Superior temporal gyrus (tissue), 1 donor: ENCODE results near the gene CTSH.

Experiments
- DNase-seq: peaks from one replicate; pipeline ENCODE4 v3.0.0-alpha.2; 2016; ENCODE audit errors: extremely low spot score

Gene CTSH

DNA sequence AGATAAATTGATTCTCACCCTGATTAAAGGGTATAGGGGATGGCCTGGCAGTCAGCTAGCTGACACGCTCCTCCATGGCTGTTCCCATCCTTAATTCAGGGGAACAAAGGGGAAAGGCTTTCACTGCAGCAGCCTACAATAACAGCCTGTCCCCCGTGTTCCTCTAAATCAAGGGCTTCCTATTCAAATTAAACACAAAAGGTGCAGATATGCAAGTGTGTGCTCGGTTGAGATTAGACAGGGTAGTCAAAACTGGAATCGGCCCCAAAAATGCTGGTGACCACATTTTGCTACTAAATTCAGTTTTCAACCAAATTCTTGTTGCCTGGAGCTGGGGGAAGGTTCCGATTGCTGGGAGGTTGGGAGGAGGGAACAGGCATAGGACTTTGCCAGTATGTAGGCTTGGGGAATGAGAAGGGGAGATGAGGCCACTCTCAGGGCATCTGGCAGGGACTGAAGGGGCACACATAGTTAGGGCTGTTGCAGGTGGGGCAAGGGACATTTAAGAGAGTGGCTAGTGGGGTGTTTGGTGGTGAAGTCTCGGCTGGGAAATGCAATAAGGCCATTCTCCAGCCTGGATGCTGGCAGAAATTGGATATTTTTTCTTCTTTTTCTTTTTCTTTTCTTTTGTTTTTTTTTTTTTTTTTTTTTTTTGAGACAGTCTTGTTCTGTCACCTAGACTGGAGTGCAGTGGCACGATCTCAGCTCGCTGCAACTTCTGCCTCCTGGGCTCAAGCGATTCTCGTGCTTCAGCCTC lies 32.9 kb upstream of the CTSH start:
- DNase-seq = no peak

GRCh38 chr15:78977091-78977571 lies 32.3 kb upstream of the CTSH start:
- no peak for DNase-seq

- no peak for DNase-seq
Observed at GRCh38 chr15:78976691-78977090, 31.8 kb upstream of the CTSH start.

DNA sequence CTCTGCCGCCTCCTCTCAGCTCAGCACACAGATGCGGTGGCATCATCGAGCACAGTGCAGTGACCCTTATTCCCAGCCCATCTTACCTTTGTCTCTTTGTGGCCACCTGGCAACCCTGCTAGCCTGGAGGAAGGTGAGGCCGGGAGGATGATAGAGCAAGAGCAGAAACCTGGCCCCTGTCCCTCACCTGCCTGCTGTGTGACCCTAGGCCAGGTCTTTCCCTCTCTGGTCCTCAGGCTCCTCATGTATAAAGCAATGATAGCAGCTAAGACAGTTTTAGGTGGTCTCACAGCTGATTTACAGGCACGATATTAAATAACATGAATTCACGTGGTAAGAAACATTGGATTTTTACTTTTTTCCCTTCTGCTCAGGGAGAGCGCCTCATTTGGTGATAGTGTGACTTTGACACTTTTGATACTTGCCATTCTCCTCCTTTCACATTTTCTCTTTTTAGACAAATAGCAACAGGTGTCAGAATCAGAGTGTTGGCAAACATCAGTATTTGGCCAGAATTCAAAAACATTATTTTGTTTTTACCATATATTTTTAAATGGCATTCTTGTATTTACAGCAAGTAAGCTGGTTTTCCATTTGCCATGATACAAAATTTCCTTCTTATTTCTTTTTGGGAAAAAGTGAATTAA lies 29.5 kb upstream of the CTSH start:
- DNase-seq = no peak

DNA sequence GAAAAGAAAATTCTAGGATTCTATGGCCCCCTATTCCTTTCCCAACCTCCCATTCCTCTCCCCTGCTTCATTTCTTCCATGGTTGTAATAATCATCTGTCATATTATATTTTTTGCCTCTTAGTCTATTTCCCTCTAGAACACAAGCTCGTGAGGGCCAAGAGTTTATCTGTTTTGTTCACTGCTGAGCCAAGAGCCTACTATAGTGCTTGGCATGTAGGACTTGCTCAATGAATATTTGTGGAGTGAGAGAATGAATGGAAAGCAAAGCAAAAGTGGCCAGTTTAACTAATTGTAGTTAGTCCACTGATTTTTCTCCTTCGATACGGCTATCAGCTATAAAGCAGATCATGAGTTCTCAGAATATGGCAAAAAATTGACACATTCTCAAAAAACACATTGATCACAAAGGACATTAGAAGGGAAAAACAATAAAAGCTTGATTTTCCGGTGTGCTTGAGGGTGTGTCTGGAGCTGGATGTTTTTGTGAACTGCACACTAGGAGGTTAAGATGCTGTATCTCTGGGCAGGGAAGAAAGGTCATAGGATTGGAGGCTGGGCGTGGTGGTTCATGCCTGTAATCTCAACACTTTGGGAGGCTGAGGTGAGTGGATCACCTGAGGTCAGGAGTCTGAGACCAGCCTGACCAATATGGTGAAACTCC lies 25.0 kb upstream of the CTSH start:
- no peak for DNase-seq

DNA sequence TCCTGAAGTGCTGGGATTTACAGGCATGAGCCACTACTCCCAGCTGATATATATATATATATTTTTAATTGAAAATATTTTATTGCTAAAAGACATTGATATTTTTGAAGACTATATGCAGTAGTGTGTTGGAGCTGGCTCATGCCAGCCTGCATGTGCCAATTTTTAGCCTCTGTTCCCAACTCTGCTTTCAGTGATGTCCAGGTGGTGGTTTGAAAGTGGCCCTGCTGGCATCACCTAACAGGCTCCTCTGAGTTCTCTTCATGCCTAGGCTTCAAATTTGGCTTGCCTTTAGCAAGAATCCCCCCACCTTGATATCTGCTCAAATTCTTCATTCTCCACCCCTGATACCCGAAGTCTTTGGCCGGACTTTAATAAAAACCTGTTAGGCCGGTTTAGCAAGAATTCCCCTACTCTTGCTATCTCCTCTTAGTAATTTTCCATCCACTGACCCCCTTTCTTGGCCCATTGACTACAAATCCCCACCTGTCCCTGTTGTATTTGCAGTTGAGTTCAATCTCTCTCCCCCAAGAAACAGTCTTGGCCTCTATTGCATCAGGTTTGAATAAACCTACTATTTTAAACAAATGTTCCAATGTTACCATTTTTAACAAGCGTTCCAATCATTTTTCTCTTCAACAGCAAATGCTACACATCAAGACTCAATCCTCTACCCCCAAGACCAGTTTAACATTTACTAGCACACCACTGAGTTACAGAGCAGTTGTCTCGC lies 23.9 kb upstream of the CTSH start:
- DNase-seq = no peak

DNA sequence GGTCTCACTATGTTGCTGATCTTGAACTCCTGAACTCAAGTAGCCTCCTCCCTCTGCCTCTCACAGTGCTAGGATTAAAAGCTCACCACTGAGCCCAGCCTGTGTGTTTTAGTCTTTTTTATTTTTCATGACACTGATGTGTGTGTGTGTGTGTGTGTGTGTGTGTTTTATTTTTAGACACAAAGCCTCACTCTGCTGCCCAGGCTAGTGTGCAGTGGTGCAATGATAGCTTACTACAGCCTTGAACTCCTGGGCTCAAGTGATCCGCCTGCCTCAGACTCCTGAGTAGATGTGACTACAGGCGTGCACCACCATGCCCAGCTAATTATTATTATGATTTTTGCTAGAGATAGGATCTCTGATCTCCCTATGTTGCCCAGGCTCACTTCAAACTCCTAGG lies 23.3 kb upstream of the CTSH start:
- no peak for DNase-seq

DNA sequence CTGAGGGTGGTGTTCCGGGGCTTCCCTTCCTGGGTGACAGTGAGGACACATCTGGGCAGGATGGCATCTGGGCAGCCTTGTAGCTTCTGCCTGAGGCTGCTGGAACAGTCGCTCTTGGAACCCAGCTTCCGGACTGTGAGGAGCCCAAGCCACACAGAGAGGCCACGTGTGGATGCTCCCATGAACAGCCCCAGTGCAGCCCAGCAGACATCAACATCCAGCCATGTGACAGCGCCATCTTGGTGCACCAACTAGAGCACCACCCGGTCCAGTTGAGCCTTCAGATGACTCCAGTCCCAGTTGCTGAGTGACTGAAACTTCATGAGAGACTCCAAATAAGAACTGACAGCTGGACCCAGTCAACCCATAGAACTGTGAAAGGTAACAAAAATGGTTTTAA lies 15.5 kb upstream of the CTSH start:
- DNase-seq = no peak

GRCh38 chr15:78959360-78959759 lies 14.5 kb upstream of the CTSH start:
- DNase-seq = no peak

DNA sequence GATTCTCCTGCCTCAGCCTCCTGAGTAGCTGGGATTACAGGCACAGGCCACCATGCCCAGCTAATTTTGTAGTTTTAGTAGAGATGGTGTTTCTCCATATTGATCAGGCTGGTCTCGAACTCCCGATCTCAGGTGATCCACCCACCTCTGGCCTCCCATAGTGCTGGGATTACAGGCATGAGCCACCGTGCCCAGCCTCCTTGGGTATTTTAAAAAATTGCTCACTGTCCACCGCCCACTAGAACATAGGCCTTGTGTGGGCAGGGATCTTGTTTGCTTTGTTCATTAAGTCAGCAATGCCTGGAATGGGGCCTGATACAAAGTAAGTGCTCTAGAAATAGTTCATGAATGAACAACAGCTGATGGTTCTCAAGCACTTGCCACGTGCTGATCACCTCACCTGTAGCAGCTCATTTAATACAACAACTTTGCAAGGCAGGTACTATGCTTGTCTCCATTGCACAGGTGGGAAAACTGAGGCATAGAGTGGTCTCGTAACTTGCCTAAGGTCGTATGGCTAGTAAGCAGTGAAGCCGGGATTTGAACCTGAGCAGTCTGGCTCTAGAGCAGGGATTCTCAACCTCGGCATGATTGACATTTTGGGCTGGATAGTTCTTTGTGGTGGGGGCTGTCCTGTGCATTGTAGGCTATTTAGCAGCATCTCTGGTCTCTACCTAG lies 12.7 kb upstream of the CTSH start:
- no peak for DNase-seq

DNA sequence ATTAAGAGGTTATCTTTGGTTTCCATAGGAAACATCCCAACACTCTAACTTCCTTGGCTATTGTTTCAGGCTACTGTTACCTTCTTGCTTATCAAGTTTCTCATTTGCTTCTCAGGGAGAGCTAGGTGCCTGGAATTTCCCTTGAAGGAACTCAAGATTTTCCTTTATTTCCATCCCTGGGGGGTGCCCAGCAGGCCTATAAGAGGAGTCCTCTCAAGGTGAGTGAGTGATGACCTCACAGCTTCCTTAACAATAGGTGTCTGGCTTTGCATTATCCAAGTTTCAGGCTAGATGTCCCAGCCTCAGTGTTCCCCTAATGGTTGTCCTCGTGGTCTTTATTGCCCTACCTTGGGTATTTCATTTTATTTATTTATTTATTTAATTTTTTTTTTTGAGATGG lies 12.1 kb upstream of the CTSH start:
- no peak for DNase-seq

GRCh38 chr15:78955355-78955754 lies 10.5 kb upstream of the CTSH start:
- DNase-seq = no peak

GRCh38 chr15:78951841-78952238 lies 7.0 kb upstream of the CTSH start:
- no peak for DNase-seq

DNA sequence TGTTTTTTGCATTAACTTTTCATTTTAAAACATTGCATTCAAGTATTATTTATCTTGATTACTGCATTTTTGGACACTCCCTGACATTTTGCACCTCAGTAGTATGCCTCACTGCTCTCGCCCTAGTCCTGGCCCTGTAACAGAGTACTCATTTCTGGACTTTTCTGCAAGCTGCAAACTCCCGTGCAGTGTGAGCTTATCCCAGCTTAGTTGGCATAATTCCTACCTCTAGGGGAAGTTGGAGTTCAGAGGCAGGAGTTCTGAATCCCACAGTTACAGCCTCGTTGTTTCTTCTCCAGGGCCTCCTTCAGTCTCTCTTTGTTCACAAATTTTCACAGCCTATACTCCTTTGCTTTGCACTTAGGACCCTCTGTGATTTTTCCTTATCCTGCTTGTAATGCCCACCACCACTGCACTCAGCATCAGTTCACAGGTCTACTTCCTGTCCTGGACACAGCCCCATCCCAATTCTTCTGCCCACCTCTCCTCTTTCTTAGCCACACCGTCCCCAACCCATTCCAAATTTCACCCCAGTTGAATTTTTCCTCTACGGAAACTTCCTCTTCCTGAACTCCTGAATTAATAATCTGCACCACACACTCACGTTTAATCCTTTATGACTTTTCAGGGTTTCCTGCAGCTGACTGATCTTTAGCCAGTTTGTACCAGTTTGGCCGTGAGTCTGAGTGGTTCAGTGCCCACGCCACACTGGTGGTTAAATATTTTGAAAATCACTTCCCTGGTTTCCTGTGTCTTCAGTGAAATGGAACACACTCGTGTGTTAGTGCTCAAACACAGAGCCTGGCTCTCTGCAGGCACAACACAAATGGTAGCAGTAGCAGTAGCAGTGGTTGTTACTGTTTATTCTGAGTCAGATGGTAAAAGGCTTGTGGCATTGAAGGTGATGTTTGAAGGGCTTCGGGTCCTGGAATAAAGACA lies 6.3 kb upstream of the CTSH start:
- DNase-seq = no peak

DNA sequence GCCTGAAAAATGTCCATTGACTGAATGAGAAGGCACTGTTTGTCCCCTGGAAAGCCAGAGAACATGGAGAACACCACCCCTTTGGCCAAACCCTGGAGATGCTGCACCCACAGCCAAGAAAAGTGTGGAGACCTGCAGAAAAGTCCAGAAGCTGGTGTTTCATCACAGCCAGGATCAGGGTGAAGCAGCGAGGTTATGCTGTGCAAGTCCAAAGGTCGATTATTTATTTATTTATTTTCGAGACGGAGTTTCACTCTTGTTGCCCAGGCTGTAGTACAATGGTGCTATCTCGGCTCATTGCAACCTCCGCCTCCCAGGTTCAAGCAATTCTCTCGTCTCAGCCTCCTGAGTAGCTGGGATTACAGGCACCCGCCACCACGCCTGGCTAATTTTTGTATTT lies 5.5 kb upstream of the CTSH start:
- no peak for DNase-seq

DNA sequence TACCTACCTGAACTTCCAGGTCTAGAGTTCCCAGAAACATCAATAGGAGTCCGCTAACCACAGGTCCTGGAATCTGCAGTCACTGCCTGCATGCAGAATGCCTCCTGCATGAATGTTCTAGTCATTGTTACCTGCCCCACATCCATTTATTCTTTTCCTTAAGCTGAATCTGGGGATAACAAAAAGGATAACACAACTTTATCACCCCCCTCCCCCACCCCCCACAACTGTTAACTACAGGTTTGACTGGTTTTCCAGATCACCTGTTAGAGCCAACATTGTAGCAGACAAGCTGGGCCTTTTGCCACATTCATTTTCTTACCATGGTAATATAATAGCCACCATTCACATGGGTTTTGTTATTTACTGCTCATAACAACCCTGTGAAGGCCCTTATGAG lies 4.6 kb upstream of the CTSH start:
- no peak for DNase-seq

- DNase-seq = no peak
Observed at GRCh38 chr15:78947506-78947905, 2.7 kb upstream of the CTSH start.

- no peak for DNase-seq
Observed at GRCh38 chr15:78946493-78946892, 1.6 kb upstream of the CTSH start.

- DNase-seq = peak; percentile 13
Observed at GRCh38 chr15:78944202-78944625, 632 bp downstream of the CTSH start.

DNA sequence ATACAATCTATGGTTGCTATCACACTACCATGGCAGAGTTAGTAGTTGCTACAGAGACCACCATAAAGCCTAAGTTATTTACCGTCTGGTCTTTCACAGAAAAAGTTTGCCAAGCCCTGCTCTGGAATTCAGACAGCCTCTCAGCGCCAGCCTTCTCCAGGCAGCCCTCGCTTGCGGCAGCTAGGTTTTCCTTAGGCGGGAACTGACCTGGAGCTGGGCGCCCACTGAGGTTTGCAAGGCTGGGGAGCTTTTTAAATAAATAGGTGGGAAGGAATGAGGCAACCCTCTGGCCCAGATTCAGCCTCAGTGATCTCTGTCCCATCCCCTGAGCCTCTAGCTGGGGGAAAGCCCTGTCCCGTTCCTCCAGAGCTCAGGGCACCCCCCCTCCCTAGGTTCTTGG lies 1.2 kb downstream of the CTSH start:
- DNase-seq = no peak

GRCh38 chr15:78942741-78943140 lies 2.1 kb downstream of the CTSH start:
- no peak for DNase-seq
